Neural cell (in vitro differentiated cells): Measurements from ENCODE around the gene PPP1R12B. TPM values are rescaled to one million over a fixed set of nuclear protein-coding genes. Genes with fewer than 3 reads are reported as not detected.

Experiments
- H2AFZ ChIP-seq: fragments of 200-600, 300-800 bp; sonication (generic), shearing (Covaris generic); 2 replicates; pipeline ENCODE4 v1.6.0; 2014; ENCODE audit warnings: low read depth, mild to moderate bottlenecking, antibody characterized with exemption, low read length, moderate library complexity
- H3F3A ChIP-seq: fragments of 200-600 bp; shearing (Covaris generic); 2 replicates; pipeline ENCODE4 v1.6.1; 2016; ENCODE audit warnings: mild to moderate bottlenecking, moderate library complexity, mixed read lengths, antibody characterized with exemption, low read length; ENCODE audit not compliant: insufficient read depth, poor library complexity, severe bottlenecking
- H3K27ac ChIP-seq: fragments of 200-600, 300-800 bp; sonication (generic), shearing (Covaris generic); 2 replicates; pipeline ENCODE4 v1.5.1; 2014; ENCODE audit warnings: mild to moderate bottlenecking, low read length, moderate library complexity
- H3K27me3 ChIP-seq: fragments of 300-800, 200-600 bp; sonication (generic), shearing (Covaris generic); 2 replicates; pipeline ENCODE4 v1.6.0; 2014; ENCODE audit warnings: mild to moderate bottlenecking, low read depth, low read length, moderate library complexity; ENCODE audit not compliant: insufficient read depth
- H3K36me3 ChIP-seq: fragments of 300-800, 200-600 bp; sonication (generic), shearing (Covaris generic); 2 replicates; pipeline ENCODE4 v1.5.1; 2014; ENCODE audit warnings: mild to moderate bottlenecking, antibody characterized with exemption, low read length, moderate library complexity; ENCODE audit not compliant: insufficient read depth
- H3K4me2 ChIP-seq: fragments of 300-800, 200-600 bp; sonication (generic), shearing (Covaris generic); 2 replicates; pipeline ENCODE4 v1.6.0; 2014; ENCODE audit warnings: mild to moderate bottlenecking, low read length
- H3K4me3 ChIP-seq: fragments of 300-800, 200-600 bp; sonication (generic), shearing (Covaris generic); 2 replicates; pipeline ENCODE4 v1.5.1; 2014; ENCODE audit warnings: mild to moderate bottlenecking, low read length, moderate library complexity
- H3K79me2 ChIP-seq: fragments of 200-600 bp; shearing (Covaris generic); replicated peaks from 2 replicates; pipeline ENCODE4 v1.6.0; 2014; ENCODE audit warnings: mild to moderate bottlenecking, low read length, moderate library complexity; ENCODE audit not compliant: insufficient read depth
- H3K9ac ChIP-seq: fragments of 300-800, 200-600 bp; sonication (generic), shearing (Covaris generic); 2 replicates; pipeline ENCODE4 v1.6.1; 2016; ENCODE audit warnings: mild to moderate bottlenecking, low read length, mixed read lengths
- H3K9me2 ChIP-seq: fragments of 200-600 bp; shearing (Covaris generic); 2 replicates; pipeline ENCODE4 v1.6.1; 2016; ENCODE audit warnings: mild to moderate bottlenecking, low read length, mixed read lengths; ENCODE audit not compliant: insufficient read depth
- H3K9me3 ChIP-seq: fragments of 200-600, 300-800 bp; sonication (generic), shearing (Covaris generic); 2 replicates; pipeline ENCODE4 v1.6.1; 2016; ENCODE audit warnings: mild to moderate bottlenecking, mixed run types, low read length, moderate library complexity, mixed read lengths
- H4K20me1 ChIP-seq: fragments of 200-600 bp; shearing (Covaris generic); 2 replicates; pipeline ENCODE4 v1.6.1; 2016; ENCODE audit warnings: mild to moderate bottlenecking, mixed run types; ENCODE audit not compliant: insufficient read depth
- CTCF ChIP-seq: fragments of 450-650 bp; IDR thresholded peaks from 2 replicates; pipeline ENCODE4 v1.5.1; 2014; ENCODE audit warnings: antibody characterized with exemption, mild to moderate bottlenecking, moderate library complexity; ENCODE audit not compliant: poor library complexity, severe bottlenecking
- EP300 ChIP-seq: fragments of 450-650 bp; conservative IDR thresholded peaks from 2 replicates; pipeline ENCODE4 v1.6.1; 2014; ENCODE audit warnings: antibody characterized with exemption, mild to moderate bottlenecking, moderate library complexity; ENCODE audit not compliant: poor library complexity, severe bottlenecking
- EZH2 ChIP-seq: fragments of 200-600, 300-800 bp; shearing (Covaris generic), sonication (generic); IDR thresholded peaks from 2 replicates; pipeline ENCODE4 v1.6.1; 2014; ENCODE audit warnings: antibody characterized with exemption, low read length, borderline replicate concordance, mild to moderate bottlenecking; ENCODE audit not compliant: insufficient read depth, poor library complexity, severe bottlenecking
- MXI1 ChIP-seq: fragments of 450-650 bp; conservative IDR thresholded peaks from 2 replicates; pipeline ENCODE4 v1.6.1; 2014; ENCODE audit warnings: antibody characterized with exemption, mild to moderate bottlenecking; ENCODE audit not compliant: poor library complexity, severe bottlenecking
- POLR2AphosphoS5 ChIP-seq: IDR thresholded peaks from 2 replicates; pipeline ENCODE4 v1.6.1; 2012
- RAD21 ChIP-seq: fragments of 450-650 bp; conservative IDR thresholded peaks from 2 replicates; pipeline ENCODE4 v1.6.1; 2014; ENCODE audit warnings: antibody characterized with exemption, mild to moderate bottlenecking, moderate library complexity
- SMC3 ChIP-seq: fragments of 450-650 bp; conservative IDR thresholded peaks from 2 replicates; pipeline ENCODE4 v1.6.1; 2014; ENCODE audit warnings: antibody characterized with exemption, mild to moderate bottlenecking, moderate library complexity; ENCODE audit not compliant: poor library complexity
- TAF1 ChIP-seq: IDR thresholded peaks from 2 replicates; pipeline ENCODE4 v1.6.1; 2012; ENCODE audit warnings: low read depth
- polyA plus RNA-seq: library from polyadenylated mRNA; depleted of rRNA; stranded (reverse); fragments of >200 nt; gene quantifications from 2 replicates; pipeline ENCODE4 v1.2.3, GENCODE V29; 2014
- TF ChIP-seq, protein P1 (sequence below): IDR thresholded peaks from 2 replicates; pipeline ENCODE4 v1.6.1; 2012; ENCODE audit warnings: borderline replicate concordance

Gene PPP1R12B
- polyA plus RNA-seq, 1 donor from 2014 or later = 9.8 TPM

GRCh38 chr1:202564958-202565495 lies 216.5 kb downstream of the PPP1R12B start:
- Histone ChIP-seq H3K27me3 (no peaks in the 10 kb centered on the region), H2AFZ (no peak overlapping the region), H4K20me1 (no peaks in the 10 kb centered on the region), H3K27ac (no peak overlapping the region), H3K9me3 (no peaks in the 10 kb centered on the region), H3K9me2 (no peaks in the 10 kb centered on the region), H3K4me2 (no peak overlapping the region), H3K9ac (no peak overlapping the region), H3K36me3 (peaks cover 5% of the 10 kb centered on the region), H3K79me2 (no peaks in the 10 kb centered on the region), H3K4me3 (no peak overlapping the region), H3F3A (no peaks in the 10 kb centered on the region)
- no peak for TF ChIP-seq EP300

- Histone ChIP-seq H3K9ac (no peak overlapping the region), H3K36me3 (peaks cover 5% of the 10 kb centered on the region), H3F3A (no peaks in the 10 kb centered on the region), H3K27ac (no peak overlapping the region), H4K20me1 (no peaks in the 10 kb centered on the region), H3K9me2 (no peaks in the 10 kb centered on the region), H2AFZ (no peak overlapping the region), H3K79me2 (no peaks in the 10 kb centered on the region), H3K4me2 (no peak overlapping the region), H3K27me3 (no peaks in the 10 kb centered on the region), H3K9me3 (no peaks in the 10 kb centered on the region), H3K4me3 (no peak overlapping the region)
- TF ChIP-seq CTCF = no peak
- no peak for TF ChIP-seq SMC3
- TF ChIP-seq TAF1 = no peak
- TF ChIP-seq POLR2AphosphoS5 = no peak
- no peak for TF ChIP-seq EZH2
- TF ChIP-seq MXI1 = no peak
- TF ChIP-seq, protein P1, sequence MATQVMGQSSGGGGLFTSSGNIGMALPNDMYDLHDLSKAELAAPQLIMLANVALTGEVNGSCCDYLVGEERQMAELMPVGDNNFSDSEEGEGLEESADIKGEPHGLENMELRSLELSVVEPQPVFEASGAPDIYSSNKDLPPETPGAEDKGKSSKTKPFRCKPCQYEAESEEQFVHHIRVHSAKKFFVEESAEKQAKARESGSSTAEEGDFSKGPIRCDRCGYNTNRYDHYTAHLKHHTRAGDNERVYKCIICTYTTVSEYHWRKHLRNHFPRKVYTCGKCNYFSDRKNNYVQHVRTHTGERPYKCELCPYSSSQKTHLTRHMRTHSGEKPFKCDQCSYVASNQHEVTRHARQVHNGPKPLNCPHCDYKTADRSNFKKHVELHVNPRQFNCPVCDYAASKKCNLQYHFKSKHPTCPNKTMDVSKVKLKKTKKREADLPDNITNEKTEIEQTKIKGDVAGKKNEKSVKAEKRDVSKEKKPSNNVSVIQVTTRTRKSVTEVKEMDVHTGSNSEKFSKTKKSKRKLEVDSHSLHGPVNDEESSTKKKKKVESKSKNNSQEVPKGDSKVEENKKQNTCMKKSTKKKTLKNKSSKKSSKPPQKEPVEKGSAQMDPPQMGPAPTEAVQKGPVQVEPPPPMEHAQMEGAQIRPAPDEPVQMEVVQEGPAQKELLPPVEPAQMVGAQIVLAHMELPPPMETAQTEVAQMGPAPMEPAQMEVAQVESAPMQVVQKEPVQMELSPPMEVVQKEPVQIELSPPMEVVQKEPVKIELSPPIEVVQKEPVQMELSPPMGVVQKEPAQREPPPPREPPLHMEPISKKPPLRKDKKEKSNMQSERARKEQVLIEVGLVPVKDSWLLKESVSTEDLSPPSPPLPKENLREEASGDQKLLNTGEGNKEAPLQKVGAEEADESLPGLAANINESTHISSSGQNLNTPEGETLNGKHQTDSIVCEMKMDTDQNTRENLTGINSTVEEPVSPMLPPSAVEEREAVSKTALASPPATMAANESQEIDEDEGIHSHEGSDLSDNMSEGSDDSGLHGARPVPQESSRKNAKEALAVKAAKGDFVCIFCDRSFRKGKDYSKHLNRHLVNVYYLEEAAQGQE = no peak
- no peak for TF ChIP-seq RAD21
- TF ChIP-seq EP300 = no peak
These were observed 217.5 kb downstream of the PPP1R12B start for GRCh38 chr1:202565890-202566602.
